LHCN-M2 (cell line): Measurements from ENCODE around the gene OTOS. TPM values are rescaled to one million over a fixed set of nuclear protein-coding genes. Genes with fewer than 3 reads are reported as not detected.

Source experiments
- DNase-seq: peaks from one replicate; pipeline ENCODE4 v3.0.0-alpha.2; 2012; ENCODE audit warnings: low read depth
- total RNA-seq: library from RNA; depleted of rRNA; stranded (reverse); fragments of >200 nt; gene quantifications from 2 replicates; pipeline ENCODE4 v1.2.3, GENCODE V29; 2014

OTOS gene
- total RNA-seq, 1 experiment from 2014 or later = not detected

GRCh38 chr2:240153418-240153817 lies 13.0 kb upstream of the OTOS start:
- no peak for DNase-seq

DNA sequence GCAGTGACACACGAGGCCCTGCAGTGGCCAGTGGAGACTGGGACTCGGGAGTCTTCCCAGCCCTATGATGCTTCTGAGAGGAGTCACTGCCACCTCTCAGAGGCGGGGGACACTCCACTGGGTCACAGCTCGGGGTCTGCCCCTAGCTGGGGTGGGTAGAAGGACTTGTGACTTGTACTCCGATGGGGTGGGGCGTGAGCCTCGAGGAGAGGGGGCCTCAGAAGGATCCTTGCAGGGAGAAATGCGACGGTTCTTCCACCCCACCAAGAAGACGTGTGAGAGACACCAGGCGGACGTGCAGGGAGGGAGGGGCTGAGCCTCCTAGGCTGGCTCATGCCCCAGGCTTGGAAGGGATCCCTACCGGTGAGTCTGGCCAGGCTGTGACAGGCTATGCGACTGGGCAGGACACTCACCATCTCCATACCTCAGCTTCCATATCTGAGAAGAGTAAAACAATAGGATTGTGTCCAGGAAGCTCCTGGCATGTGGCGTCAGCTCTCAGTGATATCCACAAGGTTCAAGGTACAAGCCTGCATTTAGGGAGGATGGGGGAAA lies 11.1 kb upstream of the OTOS start:
- no peak for DNase-seq

GRCh38 chr2:240149943-240150784 lies 9.7 kb upstream of the OTOS start:
- DNase-seq = peak; percentile 14

DNA sequence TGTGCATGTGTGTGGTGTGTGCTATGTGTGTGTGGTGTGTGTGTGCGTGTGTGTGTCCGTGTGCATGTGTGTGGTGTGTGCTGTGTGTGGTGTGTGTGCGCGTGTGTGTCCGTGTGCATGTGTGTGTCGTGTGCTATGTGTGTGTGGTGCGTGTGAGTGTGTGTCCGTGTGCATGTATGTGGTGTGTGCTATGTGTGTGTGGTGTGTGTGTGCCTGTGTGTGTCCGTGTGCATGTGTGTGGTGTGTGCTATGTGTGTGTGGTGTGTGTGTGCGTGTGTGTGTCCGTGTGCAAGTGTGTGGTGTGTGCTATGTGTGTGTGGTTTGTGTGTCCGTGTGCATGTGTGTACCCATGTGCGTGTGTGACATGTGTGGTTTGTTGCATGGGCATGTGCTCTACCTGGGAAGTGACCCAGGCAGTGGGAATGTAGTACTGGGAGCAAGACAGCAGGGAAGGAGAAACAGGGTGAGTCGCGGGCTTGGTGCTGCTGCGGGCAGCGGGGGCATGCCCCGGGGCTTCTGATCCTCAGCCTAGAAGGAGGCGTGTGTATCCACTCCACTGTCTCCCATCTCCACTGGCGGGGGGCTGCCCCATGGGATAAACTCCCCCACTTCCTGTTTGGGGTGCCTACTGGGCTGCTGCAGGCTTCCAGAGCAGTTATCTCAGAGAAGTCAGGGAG lies 7.6 kb upstream of the OTOS start:
- DNase-seq = no peak

DNA sequence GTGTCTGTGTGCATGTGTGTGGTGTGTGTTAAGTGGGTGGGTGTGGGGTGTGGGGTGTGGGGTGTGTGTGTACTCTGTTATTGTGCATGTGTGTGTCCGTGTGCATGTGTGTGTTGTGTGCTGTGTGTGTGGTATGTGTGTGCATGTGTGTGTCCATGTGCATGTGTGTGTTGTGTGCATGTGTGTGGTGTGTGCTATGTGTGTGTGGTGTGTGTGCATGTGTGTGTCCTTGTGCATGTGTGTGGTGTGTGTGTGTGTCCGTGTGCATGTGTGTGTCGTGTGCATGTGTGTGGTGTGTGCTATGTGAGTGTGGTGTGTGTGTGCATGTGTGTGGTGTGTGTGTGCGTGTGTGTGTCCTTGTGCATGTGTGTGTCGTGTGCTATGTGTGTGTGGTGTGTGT lies 6.9 kb upstream of the OTOS start:
- no peak for DNase-seq

DNA sequence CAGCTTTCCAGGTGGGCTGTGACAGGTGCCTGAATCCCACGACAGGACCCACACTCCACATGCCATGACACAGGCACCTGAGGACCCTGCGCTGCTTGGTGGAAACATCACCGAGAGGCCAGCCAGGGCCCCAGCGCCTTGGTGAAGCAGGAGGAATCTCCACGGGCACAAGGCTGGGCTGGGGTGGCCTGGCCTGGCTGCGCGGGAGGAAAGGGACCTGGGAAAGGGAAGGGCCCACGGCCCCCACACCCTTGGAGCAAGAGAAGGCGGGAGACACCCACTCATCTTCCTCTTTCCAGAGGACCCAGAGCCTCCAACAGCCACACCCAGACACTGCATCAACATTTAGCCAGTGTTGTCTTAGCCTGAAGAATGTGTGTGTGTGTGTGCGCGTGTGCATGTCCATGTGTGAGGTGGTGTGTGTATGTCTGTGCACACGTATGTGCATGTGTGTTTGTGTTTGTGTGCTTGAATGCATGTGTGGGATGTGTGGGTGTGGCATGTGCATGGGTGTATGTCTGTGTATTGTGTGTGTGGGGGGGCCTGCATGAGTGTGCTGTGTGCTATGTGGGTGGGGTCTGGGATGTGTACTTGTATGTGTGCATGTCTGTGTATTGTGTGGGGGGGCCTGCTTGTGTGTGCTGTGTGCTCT lies 6.3 kb upstream of the OTOS start:
- DNase-seq = no peak

GRCh38 chr2:240146141-240146561 lies 5.7 kb upstream of the OTOS start:
- DNase-seq = no peak

DNA sequence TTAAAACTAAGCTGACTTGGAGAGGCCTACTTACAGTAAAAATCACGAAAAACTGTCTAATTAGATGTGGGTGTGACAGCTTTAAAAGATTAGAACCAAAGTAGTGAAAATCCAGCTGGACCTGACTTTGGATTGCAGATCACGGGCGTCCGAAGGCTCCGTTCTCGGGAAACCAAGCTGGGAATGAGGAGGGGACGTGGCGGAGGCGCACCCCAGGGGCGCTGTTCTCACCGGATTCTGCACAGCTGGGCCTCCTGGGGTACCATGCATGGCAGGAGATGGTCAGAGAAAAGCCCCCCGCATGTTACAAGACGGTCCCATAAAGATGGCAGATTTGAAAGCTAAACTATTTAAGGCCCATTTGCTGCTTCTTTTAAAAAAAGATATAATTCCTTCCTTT lies 5.0 kb upstream of the OTOS start:
- no peak for DNase-seq

DNA sequence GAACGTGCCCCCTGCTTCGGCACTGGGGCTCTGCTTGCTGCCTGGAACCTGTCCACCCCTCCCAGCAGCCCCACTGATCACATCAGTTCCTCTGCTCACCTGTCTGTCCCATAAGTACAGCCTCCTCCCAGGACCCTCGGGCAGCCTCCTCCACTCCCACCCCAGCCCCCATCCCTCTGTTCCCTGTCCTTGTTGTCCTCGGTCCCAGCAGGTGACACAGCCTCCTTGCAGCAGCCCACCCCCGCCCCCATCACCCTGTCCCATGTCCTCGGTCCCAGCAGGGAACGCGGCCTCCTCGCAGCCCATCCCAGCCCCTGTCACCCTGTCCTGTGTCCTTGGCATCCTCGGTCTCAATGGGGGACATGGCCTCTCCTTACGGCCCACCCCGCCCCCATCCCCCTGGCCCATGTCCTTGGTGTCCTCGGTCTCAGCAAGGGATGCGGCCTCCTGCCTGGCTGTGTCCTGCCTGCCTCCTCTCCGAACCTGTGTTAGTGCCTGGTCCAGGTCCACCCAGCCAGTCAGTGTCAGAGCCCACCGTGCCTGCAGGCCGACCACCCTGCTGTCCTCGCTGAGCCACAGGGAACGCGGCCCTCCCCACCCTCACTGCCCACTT lies 4.3 kb upstream of the OTOS start:
- DNase-seq = no peak

GRCh38 chr2:240143801-240144648 lies 3.6 kb upstream of the OTOS start:
- DNase-seq = peak; percentile 28

GRCh38 chr2:240143276-240143675 lies 2.8 kb upstream of the OTOS start:
- DNase-seq = no peak

GRCh38 chr2:240142859-240143258 lies 2.4 kb upstream of the OTOS start:
- DNase-seq = no peak

GRCh38 chr2:240142256-240142775 lies 1.9 kb upstream of the OTOS start:
- no peak for DNase-seq

DNA sequence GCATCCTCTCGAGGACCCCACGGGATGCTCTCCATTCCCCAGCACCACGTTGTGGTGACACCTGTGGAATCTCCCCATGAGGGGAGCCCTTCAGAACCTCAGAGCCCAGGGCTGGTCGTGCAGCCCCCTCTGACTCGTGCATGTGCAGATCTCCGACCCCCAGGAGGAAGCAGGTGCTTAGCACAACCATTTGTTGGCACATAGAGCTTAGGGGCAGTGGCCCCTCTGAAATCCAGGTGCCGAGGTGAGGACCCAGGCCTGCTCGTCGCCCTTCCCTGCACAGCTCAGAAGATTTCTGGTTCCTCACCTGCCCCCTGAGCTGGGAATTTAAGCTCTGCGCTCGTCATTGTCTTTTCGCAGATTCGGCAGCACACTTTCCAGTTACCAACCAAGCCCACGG lies 1.3 kb upstream of the OTOS start:
- DNase-seq = no peak

GRCh38 chr2:240140920-240141319 lies 462 bp upstream of the OTOS start:
- DNase-seq = no peak

- no peak for DNase-seq
Measured at GRCh38 chr2:240139666-240140393, 628 bp downstream of the OTOS start.

GRCh38 chr2:240139011-240139441 lies 1.4 kb downstream of the OTOS start:
- no peak for DNase-seq

DNA sequence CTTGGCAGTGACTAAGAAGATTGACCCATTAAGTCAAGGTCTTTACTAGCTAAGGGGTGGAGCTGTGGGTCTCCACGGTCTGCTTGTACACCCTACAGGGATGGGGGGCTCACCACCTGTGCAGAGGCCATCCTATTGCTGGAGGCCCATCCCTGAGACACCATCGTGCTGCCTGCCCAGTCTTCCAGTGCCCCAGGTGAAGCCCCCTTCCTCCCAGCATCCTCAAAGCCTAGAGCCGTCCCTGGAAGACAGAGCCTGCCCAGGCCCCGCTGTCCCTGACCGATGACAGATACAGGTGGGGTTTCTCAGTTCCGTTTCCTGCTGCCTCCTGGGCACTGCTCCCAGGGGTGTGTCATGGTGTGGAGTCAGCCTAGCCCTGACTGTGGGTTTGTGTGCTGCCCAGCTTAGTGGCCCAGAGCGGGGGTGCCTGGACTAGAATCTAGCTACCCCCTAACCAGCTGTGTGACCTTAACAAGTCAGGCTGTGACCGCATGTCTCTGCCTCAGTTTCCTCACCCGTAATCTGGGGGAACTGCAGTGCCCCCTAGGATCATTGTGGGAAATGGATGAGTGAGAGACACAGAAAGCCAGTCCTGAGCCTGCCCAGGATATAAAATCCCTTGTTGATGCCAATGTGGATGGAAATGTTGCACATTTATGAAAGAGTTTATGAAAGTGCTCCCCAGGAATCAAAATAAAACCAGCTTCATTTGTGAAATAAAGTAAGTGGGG lies 2.0 kb downstream of the OTOS start:
- no peak for DNase-seq

DNA sequence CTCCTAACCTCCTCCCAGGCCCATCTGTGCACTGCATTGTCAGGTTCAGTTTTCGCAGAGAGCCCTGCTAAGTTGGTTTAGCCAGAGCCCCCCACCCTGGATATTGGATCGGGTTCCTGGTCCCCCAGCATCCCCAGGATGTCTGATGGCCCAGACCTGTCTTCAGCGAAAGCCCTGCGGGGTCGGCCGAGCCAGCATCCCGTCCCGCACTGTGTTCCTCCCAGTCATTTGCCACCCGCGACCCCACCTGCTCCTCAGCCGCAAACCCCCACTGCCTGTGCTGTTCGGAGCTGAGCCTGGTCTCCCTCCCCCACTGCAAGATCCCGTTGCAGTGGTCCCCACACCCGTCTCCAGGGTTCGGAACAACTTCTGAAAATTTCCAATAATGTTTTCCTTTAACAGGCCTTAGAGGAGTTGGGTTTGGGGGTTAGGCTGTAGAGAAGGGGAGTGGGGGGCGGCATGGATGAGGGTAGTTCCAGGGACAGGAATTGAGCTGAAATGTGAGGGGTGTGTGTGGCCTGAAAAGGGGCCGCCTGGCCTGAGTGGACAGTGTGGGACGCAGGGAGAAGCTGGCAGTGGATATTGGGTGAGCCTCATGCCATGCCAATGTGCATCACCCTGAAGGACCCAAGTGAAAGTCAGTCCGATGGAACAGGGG lies 2.7 kb downstream of the OTOS start:
- DNase-seq = no peak
